OCI-LY1 (cell line): Measurements from ENCODE around the gene CYB561.

Experiments
- H2AFZ ChIP-seq: fragments of 200-600 bp; sonication (generic), shearing (Covaris generic); 2 replicates; pipeline ENCODE4 v1.6.0; 2014; ENCODE audit warnings: antibody characterized with exemption, mild to moderate bottlenecking, low read length
- H3F3A ChIP-seq: fragments of 200-600 bp; sonication (generic), shearing (Covaris generic); 2 replicates; pipeline ENCODE4 v1.6.0; 2014; ENCODE audit warnings: mild to moderate bottlenecking, antibody characterized with exemption, low read length, moderate library complexity; ENCODE audit not compliant: insufficient read depth
- H3K27ac ChIP-seq: fragments of 200-600 bp; sonication (generic); 2 replicates; pipeline ENCODE4 v1.5.1; 2014; ENCODE audit warnings: low read length, mixed run types, mild to moderate bottlenecking, low read depth; ENCODE audit not compliant: poor library complexity, severe bottlenecking
- H3K27me3 ChIP-seq: fragments of 200-600 bp; sonication (generic); 2 replicates; pipeline ENCODE4 v1.6.0; 2014; ENCODE audit warnings: antibody characterized with exemption, mild to moderate bottlenecking, low read length, moderate library complexity; ENCODE audit not compliant: insufficient read depth
- H3K36me3 ChIP-seq: fragments of 200-600 bp; sonication (generic); 2 replicates; pipeline ENCODE4 v1.6.1; 2014; ENCODE audit warnings: mild to moderate bottlenecking, antibody characterized with exemption, low read length, moderate library complexity, mixed read lengths; ENCODE audit not compliant: insufficient read depth
- H3K4me1 ChIP-seq: fragments of 200-600 bp; sonication (generic); 2 replicates; pipeline ENCODE4 v1.5.1; 2014; ENCODE audit warnings: mild to moderate bottlenecking, low read length, moderate library complexity; ENCODE audit not compliant: insufficient read depth, severe bottlenecking
- H3K4me2 ChIP-seq: fragments of 200-600 bp; sonication (generic), shearing (Covaris generic); 2 replicates; pipeline ENCODE4 v1.6.1; 2014; ENCODE audit warnings: low read length
- H3K4me3 ChIP-seq: fragments of 200-600 bp; sonication (generic); 2 replicates; pipeline ENCODE4 v1.5.1; 2014; ENCODE audit warnings: low read length, low read depth, mild to moderate bottlenecking, mixed read lengths; ENCODE audit not compliant: poor library complexity, severe bottlenecking
- H3K79me2 ChIP-seq: fragments of 200-600 bp; shearing (Covaris generic); 2 replicates; pipeline ENCODE4 v1.6.1; 2016; ENCODE audit warnings: mixed run types, low read length, mixed read lengths; ENCODE audit not compliant: insufficient read depth
- H3K9ac ChIP-seq: fragments of 200-600 bp; sonication (generic), shearing (Covaris generic); 2 replicates; pipeline ENCODE4 v1.6.1; 2014; ENCODE audit warnings: mild to moderate bottlenecking, low read length, mixed read lengths
- H3K9me2 ChIP-seq: fragments of 200-600 bp; sonication (generic), shearing (Covaris generic); 2 replicates; pipeline ENCODE4 v1.6.1; 2014; ENCODE audit warnings: low read depth, mild to moderate bottlenecking, low read length, mixed read lengths
- H3K9me3 ChIP-seq: fragments of 200-600 bp; shearing (Covaris generic); 2 replicates; pipeline ENCODE4 v1.6.1; 2014; ENCODE audit warnings: low read length, mixed read lengths
- H4K20me1 ChIP-seq: fragments of 200-600 bp; sonication (generic), shearing (Covaris generic); 2 replicates; pipeline ENCODE4 v1.6.0; 2016; ENCODE audit warnings: mild to moderate bottlenecking, low read length; ENCODE audit not compliant: insufficient read depth
- CTCF ChIP-seq: fragments of 200-600 bp; sonication (generic), shearing (Covaris generic); IDR thresholded peaks from 2 replicates; pipeline ENCODE4 v1.5.1; 2017; ENCODE audit warnings: mild to moderate bottlenecking, antibody characterized with exemption, low read length, moderate library complexity, mixed read lengths
- EZH2 ChIP-seq: fragments of 200-600 bp; sonication (generic), shearing (Covaris generic); IDR thresholded peaks from 2 replicates; pipeline ENCODE4 v1.8.0; 2017; ENCODE audit warnings: borderline replicate concordance, mixed run types, mild to moderate bottlenecking, antibody characterized with exemption, low read length, moderate library complexity, mixed read lengths

CYB561 gene

GRCh38 chr17:63445954-63446752 is at the start of gene CYB561:
Gene CYB561, minus strand, starts transcription at chr17:63446306. Its CDS starts 8,759 bp downstream, at chr17:63437547.
- H4K20me1 ChIP-seq, result no peaks in the 10 kb centered on the region
- peaks cover 13% of the 10 kb centered on the region for H3K4me1 ChIP-seq
- no peak within 1 kb of the TSS for H3K27ac ChIP-seq
- peak within 1 kb of the TSS; percentile 71 for H3K4me2 ChIP-seq
- peak within 1 kb of the TSS; percentile 60 for H3K4me3 ChIP-seq
- TF ChIP-seq CTCF (peak; percentile 18; the same call in 1 of the 2 replicates), EZH2 (no peak)
- H3K27me3 ChIP-seq, result peaks cover 5% of the 10 kb centered on the region; the same call in 1 of the 2 replicates
- no peaks in the 10 kb centered on the region for H3K9me3 ChIP-seq
- H3K36me3 ChIP-seq, result no peaks in the 10 kb centered on the region
- H3K9ac ChIP-seq, result peak within 1 kb of the TSS; percentile 44; the same call in 1 of the 2 replicates
- peak within 1 kb of the TSS; percentile 41; the same call in 1 of the 2 replicates for H2AFZ ChIP-seq
- no peaks in the 10 kb centered on the region for H3F3A ChIP-seq
- H3K9me2 ChIP-seq, result no peaks in the 10 kb centered on the region
- H3K79me2 ChIP-seq, result no peaks in the 10 kb centered on the region

- Histone ChIP-seq H3K79me2 (no peaks in the 10 kb centered on the region), H3K4me2 (no peak overlapping the region), H3F3A (no peaks in the 10 kb centered on the region), H3K9ac (no peak overlapping the region), H3K27ac (no peak overlapping the region), H3K36me3 (no peaks in the 10 kb centered on the region), H4K20me1 (no peaks in the 10 kb centered on the region), H3K4me1 (no peaks in the 10 kb centered on the region), H3K4me3 (no peak overlapping the region), H2AFZ (no peak overlapping the region), H3K9me2 (no peaks in the 10 kb centered on the region), H3K27me3 (no peaks in the 10 kb centered on the region), H3K9me3 (no peaks in the 10 kb centered on the region)
- TF ChIP-seq CTCF, result no peak
- no peak for TF ChIP-seq EZH2
These were observed 49.4 kb upstream of the CYB561 start for GRCh38 chr17:63495491-63495890.

GRCh38 chr17:63494300-63494928 is 48.3 kb upstream of the CYB561 start:
- H3K4me1 ChIP-seq, result no peaks in the 10 kb centered on the region
- no peaks in the 10 kb centered on the region for H3K79me2 ChIP-seq
- H4K20me1 ChIP-seq, result no peaks in the 10 kb centered on the region
- H3K4me2 ChIP-seq, result no peak overlapping the region
- H3K9ac ChIP-seq, result no peak overlapping the region
- H3F3A ChIP-seq, result no peaks in the 10 kb centered on the region
- no peaks in the 10 kb centered on the region for H3K9me2 ChIP-seq
- H3K27me3 ChIP-seq, result no peaks in the 10 kb centered on the region
- no peak overlapping the region for H3K4me3 ChIP-seq
- no peak overlapping the region for H2AFZ ChIP-seq
- TF ChIP-seq CTCF (no peak), EZH2 (no peak)
- no peaks in the 10 kb centered on the region for H3K36me3 ChIP-seq
- no peak overlapping the region for H3K27ac ChIP-seq
- H3K9me3 ChIP-seq, result no peaks in the 10 kb centered on the region
